ENCODE results near the gene PCGF5.
"Not testable (repeated sequence)": the region's sequence is repeated elsewhere in the genome, so short reads cannot be mapped to it uniquely, and the experiment has no call there.

Gene PCGF5

GRCh38 chr10:91210014-91210413, 10.4 kb upstream of the PCGF5 start:
- DNase-seq (ENCODE audit: low read depth): no peak

GRCh38 chr10:91210435-91210834, 10.0 kb upstream of the PCGF5 start:
- no peak for DNase-seq (ENCODE audit: low read depth)

GRCh38 chr10:91211675-91212074, 8.8 kb upstream of the PCGF5 start:
- DNase-seq (ENCODE audit: low read depth): no peak

GRCh38 chr10:91214911-91215310, 5.6 kb upstream of the PCGF5 start:
- DNase-seq (ENCODE audit: low read depth): no peak

GRCh38 chr10:91215384-91215783, 5.1 kb upstream of the PCGF5 start:
- no peak for DNase-seq (ENCODE audit: low read depth)

GRCh38 chr10:91219371-91220193, 881 bp upstream of the PCGF5 start:
- DNase-seq (ENCODE audit: low read depth): no peak

- no peak for DNase-seq (ENCODE audit: low read depth)
These were observed 652 bp downstream of the PCGF5 start for GRCh38 chr10:91220954-91221675.

- no peak for DNase-seq (ENCODE audit: low read depth)
These were observed 5.6 kb downstream of the PCGF5 start for GRCh38 chr10:91226093-91226492.

- no peak for DNase-seq (ENCODE audit: low read depth)
These were observed 7.1 kb downstream of the PCGF5 start for GRCh38 chr10:91227576-91227975.

GRCh38 chr10:91229683-91230082, 9.2 kb downstream of the PCGF5 start:
- no peak for DNase-seq (ENCODE audit: low read depth)

- no peak for DNase-seq (ENCODE audit: low read depth)
These were observed 17.7 kb downstream of the PCGF5 start for GRCh38 chr10:91238191-91238590.

- DNase-seq (ENCODE audit: low read depth): no peak
These were observed 19.3 kb downstream of the PCGF5 start for GRCh38 chr10:91239789-91240188.

- DNase-seq (ENCODE audit: low read depth): no peak
These were observed 22.5 kb downstream of the PCGF5 start for GRCh38 chr10:91242940-91243339.

- no peak for DNase-seq (ENCODE audit: low read depth)
These were observed 27.1 kb downstream of the PCGF5 start for GRCh38 chr10:91247360-91248111.

GRCh38 chr10:91249700-91250099, 29.2 kb downstream of the PCGF5 start:
- no peak for DNase-seq (ENCODE audit: low read depth)

GRCh38 chr10:91250341-91250740, 29.9 kb downstream of the PCGF5 start:
- DNase-seq (ENCODE audit: low read depth): no peak

GRCh38 chr10:91251430-91252056, 31.1 kb downstream of the PCGF5 start:
- peak; percentile 17 for DNase-seq (ENCODE audit: low read depth)

- no peak for DNase-seq (ENCODE audit: low read depth)
These were observed 32.8 kb downstream of the PCGF5 start for GRCh38 chr10:91253300-91253699.

- no peak for DNase-seq (ENCODE audit: low read depth)
These were observed 36.8 kb downstream of the PCGF5 start for GRCh38 chr10:91257310-91257709.

GRCh38 chr10:91260417-91260816, 40.0 kb downstream of the PCGF5 start:
- not testable (repeated sequence) for DNase-seq (ENCODE audit: low read depth)

GRCh38 chr10:91271886-91272285, 51.4 kb downstream of the PCGF5 start:
- DNase-seq (ENCODE audit: low read depth): no peak

GRCh38 chr10:91284486-91285090, 64.1 kb downstream of the PCGF5 start:
- no peak for DNase-seq (ENCODE audit: low read depth)

All from stimulated activated CD8-positive, alpha-beta memory T cell treated with anti-CD3 and anti-CD28 coated beads, Interleukin-15, amount 100 ng/mL, for 1 hour (primary cell).